BE2C (cell line): ENCODE results near the gene P2RY8.
"Not testable (repeated sequence)": the region's sequence is repeated elsewhere in the genome, so short reads cannot be mapped to it uniquely, and the experiment has no call there.

Source experiments
- DNase-seq: peaks from one replicate; pipeline ENCODE4 v3.0.0-alpha.2; 2020
- H3K27me3 ChIP-seq: fragments of 250-450 bp; sonication (Bioruptor Pico); 2 replicates; pipeline ENCODE4 v1.5.1; 2020; ENCODE audit warnings: mild to moderate bottlenecking
- H3K36me3 ChIP-seq: fragments of 250-450 bp; sonication (Bioruptor Pico); 2 replicates; pipeline ENCODE4 v1.5.1; 2020; ENCODE audit warnings: mild to moderate bottlenecking
- H3K4me1 ChIP-seq: fragments of 250-450 bp; sonication (Bioruptor Pico); 2 replicates; pipeline ENCODE4 v1.5.1; 2020
- H3K4me3 ChIP-seq: 2 replicates; pipeline ENCODE4 v1.5.1; 2011; ENCODE audit warnings: low read depth, low read length
- H3K9me3 ChIP-seq: fragments of 250-450 bp; sonication (Bioruptor Pico); 2 replicates; pipeline ENCODE4 v1.5.1; 2020
- TF ChIP-seq, protein P1 (sequence below): IDR thresholded peaks from 2 replicates; pipeline ENCODE4 v1.5.1; 2012; ENCODE audit warnings: mild to moderate bottlenecking, low read depth, low read length

Gene P2RY8

DNA sequence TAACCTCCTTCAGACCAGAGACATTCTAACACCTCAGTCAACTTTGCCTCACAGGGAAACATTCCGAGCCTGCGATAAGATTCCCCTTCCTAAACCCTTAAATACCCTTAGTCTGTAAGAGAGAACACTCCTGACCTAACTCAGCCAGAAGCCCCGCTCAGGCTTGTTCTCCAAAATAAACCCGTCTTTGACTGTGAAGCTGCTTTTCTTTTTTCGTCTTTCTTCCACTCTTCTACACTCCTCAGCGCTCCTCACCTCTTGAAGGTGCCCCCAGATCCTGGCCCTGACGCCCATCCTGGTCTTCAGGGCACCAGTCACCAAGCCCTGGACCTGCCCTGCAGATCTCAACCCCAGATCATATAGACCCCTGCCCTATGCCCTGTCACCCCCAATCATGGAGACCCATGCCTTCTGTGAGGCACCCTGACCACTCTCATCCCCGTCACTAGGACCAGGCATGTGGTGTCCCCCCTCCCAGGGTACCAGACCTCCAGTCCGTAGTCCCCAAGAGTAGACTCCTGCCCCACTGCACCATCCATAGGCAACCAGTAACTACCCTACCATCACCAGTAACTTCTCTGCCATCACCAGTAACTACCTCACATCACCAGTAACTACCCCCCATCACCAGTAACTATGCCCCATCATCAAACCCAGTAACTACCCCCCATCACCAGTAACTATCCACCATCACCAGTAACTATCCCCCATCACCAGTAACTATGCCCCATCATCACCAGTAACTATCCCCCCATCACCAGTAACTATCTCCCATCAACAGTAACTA lies 87.8 kb downstream of the P2RY8 start:
- Histone ChIP-seq H3K9me3 (no peaks in the 10 kb centered on the region), H3K4me3 (no peak overlapping the region), H3K27me3 (no peaks in the 10 kb centered on the region), H3K4me1 (no peaks in the 10 kb centered on the region), H3K36me3 (no peaks in the 10 kb centered on the region)
- TF ChIP-seq, protein P1, sequence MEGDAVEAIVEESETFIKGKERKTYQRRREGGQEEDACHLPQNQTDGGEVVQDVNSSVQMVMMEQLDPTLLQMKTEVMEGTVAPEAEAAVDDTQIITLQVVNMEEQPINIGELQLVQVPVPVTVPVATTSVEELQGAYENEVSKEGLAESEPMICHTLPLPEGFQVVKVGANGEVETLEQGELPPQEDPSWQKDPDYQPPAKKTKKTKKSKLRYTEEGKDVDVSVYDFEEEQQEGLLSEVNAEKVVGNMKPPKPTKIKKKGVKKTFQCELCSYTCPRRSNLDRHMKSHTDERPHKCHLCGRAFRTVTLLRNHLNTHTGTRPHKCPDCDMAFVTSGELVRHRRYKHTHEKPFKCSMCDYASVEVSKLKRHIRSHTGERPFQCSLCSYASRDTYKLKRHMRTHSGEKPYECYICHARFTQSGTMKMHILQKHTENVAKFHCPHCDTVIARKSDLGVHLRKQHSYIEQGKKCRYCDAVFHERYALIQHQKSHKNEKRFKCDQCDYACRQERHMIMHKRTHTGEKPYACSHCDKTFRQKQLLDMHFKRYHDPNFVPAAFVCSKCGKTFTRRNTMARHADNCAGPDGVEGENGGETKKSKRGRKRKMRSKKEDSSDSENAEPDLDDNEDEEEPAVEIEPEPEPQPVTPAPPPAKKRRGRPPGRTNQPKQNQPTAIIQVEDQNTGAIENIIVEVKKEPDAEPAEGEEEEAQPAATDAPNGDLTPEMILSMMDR = no peak
- DNase-seq = no peak

DNA sequence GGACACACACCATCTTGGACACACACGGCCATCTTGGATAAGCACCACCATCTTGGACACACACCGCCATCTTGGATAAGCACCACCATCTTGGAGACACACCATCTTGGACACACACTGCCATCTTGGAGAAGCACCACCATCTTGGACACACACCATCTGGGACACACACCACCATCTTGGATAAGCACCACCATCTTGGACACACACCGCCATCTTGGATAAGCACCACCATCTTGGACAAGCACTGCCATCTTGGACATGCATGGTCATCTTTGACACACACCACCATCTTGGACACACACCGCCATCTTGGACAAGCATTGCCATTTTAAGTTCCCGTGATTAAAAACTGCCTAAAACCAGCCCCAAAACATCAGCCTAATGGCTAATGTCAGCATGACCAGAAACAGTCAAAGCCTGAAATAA lies 88.4 kb downstream of the P2RY8 start:
- not testable (repeated sequence) for H3K36me3 ChIP-seq, H3K4me1 ChIP-seq, H3K27me3 ChIP-seq, DNase-seq, H3K9me3 ChIP-seq, H3K4me3 ChIP-seq

DNA sequence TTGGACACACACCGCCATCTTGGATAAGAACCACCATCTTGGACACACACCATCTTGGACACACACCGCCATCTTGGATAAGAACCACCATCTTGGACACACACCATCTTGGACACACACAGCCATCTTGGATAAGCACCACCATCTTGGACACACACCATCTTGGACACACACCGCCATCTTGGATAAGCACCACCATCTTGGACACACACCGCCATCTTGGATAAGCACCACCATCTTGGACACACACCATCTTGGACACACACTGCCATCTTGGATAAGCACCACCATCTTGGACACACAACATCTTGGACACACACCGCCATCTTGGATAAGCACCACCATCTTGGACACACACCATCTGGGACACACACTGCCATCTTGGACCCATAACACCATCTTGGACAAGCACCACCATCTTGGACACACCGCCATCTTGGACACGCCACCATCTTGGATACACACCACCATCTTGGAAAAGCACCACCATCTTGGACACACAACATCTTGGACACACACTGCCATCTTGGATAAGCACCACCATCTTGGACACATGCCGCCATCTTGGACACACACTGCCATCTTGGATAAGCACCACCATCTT lies 88.9 kb downstream of the P2RY8 start:
- H3K9me3 ChIP-seq, H3K27me3 ChIP-seq, H3K4me1 ChIP-seq, DNase-seq, H3K36me3 ChIP-seq, H3K4me3 ChIP-seq: not testable (repeated sequence)

DNA sequence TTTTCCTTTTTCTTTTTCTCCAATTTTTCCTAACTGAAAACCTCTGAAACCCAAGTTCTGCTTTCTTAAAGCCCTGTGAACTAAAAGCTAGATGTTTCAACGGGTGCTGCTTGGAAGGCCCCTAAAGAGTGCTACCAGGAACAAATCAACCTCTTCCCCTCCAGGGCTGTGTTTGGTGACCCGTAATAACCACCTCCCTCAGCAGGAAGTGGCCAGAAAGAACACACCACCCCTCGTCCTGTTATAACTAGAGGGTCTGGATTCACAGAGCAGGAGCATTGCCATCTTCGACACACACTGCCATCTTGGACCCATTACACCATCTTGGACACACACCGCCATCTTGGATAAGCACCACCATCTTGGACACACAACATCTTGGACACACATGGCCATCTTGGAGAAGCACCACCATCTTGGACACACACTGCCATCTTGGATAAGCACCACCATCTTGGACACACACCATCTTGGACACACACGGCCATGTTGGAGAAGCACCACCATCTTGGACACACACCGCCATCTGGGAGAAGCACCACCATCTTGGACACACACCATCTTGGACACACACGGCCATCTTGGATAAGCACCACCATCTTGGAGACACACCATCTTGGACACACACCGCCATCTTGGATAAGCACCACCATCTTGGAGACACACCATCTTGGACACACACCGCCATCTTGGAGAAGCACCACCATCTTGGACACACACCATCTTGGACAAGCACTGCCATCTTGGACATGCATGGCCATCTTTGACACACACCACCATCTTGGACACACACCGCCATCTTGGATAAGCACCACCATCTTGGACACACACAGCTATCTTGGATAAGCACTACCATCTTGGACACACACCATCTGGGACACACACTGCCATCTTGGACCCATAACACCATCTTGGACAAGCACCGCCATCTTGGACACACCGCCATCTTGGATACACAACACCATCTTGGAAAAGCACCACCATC lies 89.7 kb downstream of the P2RY8 start:
- H3K4me1 ChIP-seq, H3K36me3 ChIP-seq, H3K9me3 ChIP-seq, H3K4me3 ChIP-seq, DNase-seq, H3K27me3 ChIP-seq: not testable (repeated sequence)

DNA sequence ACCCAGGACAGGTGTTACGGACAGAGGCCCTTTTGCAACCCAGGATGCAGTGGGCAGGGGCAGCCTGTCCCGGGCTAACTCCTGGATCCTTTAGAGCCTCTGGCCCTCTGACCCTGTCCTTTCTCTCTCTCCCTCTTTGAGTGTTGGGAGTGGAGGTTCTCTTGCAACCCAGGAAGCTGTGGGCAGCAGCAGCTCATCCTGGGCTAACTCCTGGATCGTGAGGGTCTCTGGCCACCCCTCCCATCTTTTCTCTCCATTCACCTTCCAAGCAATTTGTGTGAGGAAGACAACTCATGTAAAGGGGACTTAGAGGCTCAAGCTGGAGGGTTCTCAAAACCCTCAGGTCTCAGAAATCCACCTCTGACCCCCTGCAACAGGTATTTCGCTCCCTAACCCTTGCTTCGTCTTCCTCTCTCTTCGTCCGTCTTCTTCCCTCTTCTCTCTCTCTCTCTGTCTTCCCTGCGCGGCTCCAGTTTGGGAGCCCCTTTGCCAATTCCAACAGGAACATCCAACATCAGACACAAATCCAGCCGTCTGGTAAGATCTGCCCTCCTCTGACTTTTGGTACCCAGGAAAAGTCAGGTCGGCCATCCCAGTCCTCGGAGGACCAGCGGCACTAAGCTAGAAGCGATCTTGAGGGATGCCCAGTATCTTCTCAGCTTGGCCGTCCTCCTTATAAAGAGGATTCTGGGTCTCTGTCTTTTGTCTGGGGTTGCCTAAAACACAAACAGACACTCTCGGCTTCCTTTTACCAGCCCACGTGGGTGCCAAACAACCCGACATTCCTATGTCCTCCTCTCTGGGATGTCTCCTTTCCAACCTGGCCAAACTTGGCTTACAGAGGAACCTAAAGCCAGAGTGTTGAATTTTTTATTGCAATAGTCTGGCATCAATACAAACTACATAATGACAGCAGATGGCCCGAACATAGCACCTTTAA lies 92.2 kb downstream of the P2RY8 start:
- TF ChIP-seq, protein P1 = no peak
- Histone ChIP-seq H3K4me1 (no peaks in the 10 kb centered on the region), H3K9me3 (no peaks in the 10 kb centered on the region)

DNA sequence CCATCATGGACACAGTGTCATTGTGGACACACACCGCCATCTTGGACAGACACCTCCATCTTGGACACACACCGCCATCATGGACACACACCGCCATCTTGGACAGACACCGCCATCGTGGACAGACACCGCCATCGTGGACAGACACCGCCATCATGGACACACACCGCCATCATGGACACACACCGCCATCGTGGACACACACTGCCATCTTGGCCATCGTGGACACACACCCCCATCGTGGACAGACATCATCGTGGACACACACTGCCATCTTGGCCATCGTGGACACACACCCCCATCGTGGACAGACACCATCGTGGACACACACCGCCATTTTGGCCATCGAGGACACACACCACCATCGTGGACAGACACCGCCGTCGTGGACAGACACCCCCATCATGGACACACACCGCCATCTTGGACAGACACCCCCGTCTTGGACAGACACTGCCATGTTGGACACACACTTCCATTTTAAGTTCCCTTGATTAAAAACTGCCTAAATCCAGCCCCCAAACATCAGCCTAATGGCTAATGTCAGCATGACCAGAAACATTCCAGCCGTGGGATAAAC lies 93.4 kb downstream of the P2RY8 start:
- Histone ChIP-seq H3K9me3 (no peaks in the 10 kb centered on the region), H3K27me3 (no peaks in the 10 kb centered on the region), H3K36me3 (no peaks in the 10 kb centered on the region), H3K4me1 (no peaks in the 10 kb centered on the region), H3K4me3 (no peak overlapping the region)
- DNase-seq = no peak
- TF ChIP-seq, protein P1 = no peak

More for the DNA sequence above, 92.2 kb downstream of the P2RY8 start:
- DNase-seq = no peak
- Histone ChIP-seq H3K27me3 (no peaks in the 10 kb centered on the region), H3K36me3 (no peaks in the 10 kb centered on the region), H3K4me3 (no peak overlapping the region)
